NT2/D1 (cell line): Measurements from ENCODE around the gene TMEM45A.

ENCODE experiments used
- YY1 ChIP-seq: IDR thresholded peaks from 2 replicates; pipeline ENCODE4 v1.6.1; 2011; ENCODE audit not compliant: insufficient read length, insufficient read depth
- ZNF274 ChIP-seq: IDR thresholded peaks from 2 replicates; pipeline ENCODE4 v1.6.1; 2011; ENCODE audit warnings: mild to moderate bottlenecking, low read depth, low read length

DNA sequence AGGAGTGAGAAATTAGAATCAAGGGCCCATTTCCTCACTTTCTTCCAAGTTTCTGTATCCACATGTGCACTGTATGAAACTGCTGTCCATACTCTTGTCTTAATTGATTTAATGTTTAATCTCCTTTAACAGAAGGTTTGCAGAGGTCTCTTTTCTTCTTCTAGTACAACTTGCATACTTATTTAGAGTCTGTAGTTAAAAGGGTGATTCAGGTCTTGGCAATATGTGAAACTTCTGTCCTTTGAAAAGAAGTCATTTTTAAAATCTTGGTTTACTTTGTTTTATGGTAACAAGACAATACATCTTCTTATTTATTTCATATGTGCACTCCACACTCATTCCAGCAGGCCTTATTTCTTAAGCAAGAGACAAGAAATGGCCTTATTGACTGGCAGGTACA, 25.8 kb downstream of the TMEM45A start:
- TF ChIP-seq ZNF274 (no peak), YY1 (no peak)
